NCI-H2196 treated with DMSO at 0.1 percent for 48 hours (cell line): Measurements from ENCODE around the gene BMPR1A.

Experiments used
- DNase-seq: peaks from one replicate; lab custom pipeline; 2025; ENCODE audit not compliant: unreplicated experiment; lab: John Stamatoyannopoulos, UW

Gene BMPR1A

GRCh38 chr10:86759073-86759672 lies 2.8 kb downstream of the BMPR1A start:
- no peak for DNase-seq

DNA sequence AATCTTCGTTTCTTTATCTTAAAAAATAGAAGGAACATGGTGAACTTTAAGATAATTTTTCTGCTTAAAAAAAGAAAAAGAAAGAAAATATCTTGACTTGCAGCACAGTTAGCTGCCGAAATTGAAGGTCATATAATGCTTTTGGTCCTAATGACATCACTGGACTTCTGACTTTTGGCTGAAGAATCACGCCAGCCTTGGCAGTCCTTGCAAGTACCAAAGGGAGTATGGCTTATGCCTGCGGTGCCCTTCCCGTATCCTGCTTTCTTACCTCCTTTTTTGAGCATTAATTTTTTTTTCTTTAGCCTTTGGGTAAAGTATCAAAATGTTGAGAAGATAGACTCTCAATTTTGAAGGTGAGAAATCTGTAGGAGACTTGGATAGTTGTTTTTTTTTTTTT lies 7.0 kb downstream of the BMPR1A start:
- no peak for DNase-seq

- no peak for DNase-seq
Measured at GRCh38 chr10:86765548-86765947, 9.1 kb downstream of the BMPR1A start.

DNA sequence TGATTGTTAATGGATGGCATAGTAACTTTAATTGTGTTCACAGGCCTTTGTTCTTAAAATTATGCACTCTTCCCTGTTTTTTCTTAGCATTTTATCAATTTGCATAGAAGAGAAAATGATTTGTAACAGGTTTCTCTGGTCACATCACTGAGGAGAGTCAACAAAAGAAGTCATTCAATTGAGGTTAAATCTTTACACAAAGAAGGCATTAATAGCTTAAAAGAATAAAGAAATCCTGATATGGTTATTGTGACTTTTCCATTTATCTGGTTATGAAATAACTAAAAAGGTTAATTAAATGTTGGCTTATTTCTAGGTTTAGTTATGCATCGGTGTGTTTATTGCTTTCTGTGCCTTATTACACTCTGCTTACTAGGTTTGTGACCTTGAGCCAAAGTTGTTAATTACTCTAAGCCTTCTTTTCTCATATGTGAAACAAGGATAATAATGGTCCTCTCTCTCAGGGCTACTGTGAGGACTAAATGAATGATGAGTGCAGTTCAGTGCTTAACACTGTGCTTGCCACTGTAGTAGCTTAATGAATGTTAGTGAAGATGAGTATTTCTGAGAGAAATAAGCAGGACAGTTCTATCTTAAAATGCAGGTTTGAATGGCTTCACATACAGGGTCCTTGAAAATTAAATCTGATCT lies 12.1 kb downstream of the BMPR1A start:
- DNase-seq, result no peak

GRCh38 chr10:86769991-86770390 lies 13.6 kb downstream of the BMPR1A start:
- DNase-seq, result no peak

- DNase-seq, result no peak
Measured at GRCh38 chr10:86770412-86770960, 14.1 kb downstream of the BMPR1A start.

DNA sequence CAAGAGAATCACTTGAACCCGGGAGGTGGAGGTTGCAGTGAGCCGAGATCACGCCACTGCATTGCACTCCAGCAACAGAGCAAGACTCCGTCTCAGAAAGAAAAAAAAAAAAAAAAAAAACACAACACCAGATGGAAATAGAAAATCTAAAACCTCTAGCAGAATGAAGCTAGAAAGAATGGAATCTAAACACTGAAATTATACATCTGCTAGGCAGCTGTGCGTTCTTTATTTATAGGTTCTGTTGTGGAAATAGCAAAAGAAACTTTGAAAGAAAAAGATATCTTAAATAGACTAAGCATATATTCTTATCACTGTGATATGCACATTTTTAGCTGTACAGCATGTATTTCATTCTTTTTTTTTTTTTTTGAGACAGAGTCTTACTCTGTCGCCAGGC lies 17.1 kb downstream of the BMPR1A start:
- DNase-seq, result no peak

GRCh38 chr10:86775056-86775869 lies 18.8 kb downstream of the BMPR1A start:
- DNase-seq, result no peak

DNA sequence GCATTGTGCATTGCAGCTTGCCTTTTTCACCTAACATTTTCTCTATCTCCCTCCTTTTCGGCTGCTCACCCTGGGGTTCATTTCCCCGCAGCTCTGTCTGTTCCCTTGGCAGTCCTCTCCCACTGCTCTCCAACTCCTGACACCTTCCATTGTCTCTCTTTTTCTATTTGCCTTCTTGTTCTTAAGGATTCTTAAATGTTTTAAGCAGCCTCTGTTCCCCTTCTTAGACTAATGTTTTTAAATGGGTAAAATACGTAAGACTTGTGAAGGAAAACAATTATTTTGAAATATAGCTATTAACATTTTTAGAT lies 19.4 kb downstream of the BMPR1A start:
- DNase-seq, result no peak

DNA sequence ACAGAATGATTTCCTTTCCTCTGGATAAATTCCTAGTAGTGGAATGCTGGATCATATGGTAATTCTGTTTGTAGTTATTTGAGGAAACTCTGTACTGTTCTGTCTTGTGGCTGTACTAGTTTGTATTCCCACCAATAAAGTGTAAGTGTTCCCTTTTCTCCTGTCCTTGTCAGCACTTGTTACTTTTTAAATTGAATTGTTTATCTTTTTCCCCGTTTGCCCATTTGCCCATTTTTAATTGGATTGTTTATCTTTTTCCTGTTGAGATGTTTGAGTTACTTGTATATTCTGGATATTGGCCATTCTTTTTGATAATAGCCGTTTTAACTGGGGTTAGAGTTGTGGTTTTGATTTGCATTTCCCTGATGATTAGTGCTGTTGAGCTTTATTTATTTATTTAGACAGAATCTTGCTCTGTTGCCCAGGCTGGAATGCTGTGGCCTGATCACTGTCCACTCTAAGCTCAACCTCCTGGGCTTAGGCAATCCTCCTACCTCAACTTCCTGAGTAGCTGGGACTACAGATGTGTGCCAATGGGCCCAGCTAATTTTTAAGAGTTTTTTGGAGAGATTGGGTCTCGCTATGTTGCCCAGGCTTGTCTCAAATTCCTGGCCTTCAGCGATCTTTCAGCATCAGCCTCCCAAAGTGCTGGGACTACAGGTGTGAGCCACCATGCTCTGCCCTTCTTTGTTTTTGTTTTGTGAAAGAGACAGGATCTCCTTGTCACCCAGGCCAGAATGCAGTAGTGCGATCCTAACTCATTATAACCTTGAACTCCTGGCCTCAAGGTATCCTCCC lies 23.0 kb downstream of the BMPR1A start:
- no peak for DNase-seq

- DNase-seq, result no peak
Measured at GRCh38 chr10:86782701-86783418, 26.4 kb downstream of the BMPR1A start.

- DNase-seq, result no peak
Measured at GRCh38 chr10:86785037-86785436, 28.6 kb downstream of the BMPR1A start.

DNA sequence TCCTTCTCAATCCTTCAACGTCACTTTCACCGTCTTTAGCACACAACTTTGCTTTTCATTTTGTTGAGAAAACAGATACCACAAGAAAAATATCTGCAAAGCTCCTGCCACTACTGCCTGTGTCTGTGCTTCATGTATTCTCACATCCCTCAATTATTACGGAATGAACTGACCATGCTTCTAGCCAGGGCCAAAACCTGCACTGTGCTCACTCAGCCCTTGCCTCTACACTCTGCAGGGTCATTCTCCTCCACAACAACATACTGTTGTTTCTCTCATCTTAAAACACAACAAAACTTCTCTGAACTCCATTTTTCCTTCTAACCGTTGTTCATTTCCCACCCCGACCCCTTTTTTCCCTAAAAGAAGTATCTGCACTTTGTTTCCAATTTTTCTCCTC lies 29.5 kb downstream of the BMPR1A start:
- no peak for DNase-seq

GRCh38 chr10:86786368-86786767 lies 29.9 kb downstream of the BMPR1A start:
- DNase-seq, result no peak

DNA sequence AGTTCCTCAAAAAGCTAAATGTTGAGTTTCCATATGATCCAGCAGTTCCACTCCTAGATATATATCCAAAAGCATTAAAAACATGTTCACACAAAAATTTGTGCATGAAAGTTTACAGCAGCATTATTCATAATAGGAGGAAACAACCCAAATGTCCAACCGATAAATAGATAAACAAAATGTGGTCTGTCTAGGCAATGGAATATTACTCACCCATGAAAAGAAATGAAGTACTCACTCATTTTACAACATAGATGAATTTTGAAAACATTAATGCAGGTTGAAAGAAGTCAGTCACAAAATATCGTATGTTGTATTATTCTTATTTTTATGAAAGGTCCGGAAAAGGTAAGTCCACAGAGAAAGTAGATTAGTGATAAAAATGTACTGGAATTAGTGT lies 34.0 kb downstream of the BMPR1A start:
- DNase-seq, result no peak

DNA sequence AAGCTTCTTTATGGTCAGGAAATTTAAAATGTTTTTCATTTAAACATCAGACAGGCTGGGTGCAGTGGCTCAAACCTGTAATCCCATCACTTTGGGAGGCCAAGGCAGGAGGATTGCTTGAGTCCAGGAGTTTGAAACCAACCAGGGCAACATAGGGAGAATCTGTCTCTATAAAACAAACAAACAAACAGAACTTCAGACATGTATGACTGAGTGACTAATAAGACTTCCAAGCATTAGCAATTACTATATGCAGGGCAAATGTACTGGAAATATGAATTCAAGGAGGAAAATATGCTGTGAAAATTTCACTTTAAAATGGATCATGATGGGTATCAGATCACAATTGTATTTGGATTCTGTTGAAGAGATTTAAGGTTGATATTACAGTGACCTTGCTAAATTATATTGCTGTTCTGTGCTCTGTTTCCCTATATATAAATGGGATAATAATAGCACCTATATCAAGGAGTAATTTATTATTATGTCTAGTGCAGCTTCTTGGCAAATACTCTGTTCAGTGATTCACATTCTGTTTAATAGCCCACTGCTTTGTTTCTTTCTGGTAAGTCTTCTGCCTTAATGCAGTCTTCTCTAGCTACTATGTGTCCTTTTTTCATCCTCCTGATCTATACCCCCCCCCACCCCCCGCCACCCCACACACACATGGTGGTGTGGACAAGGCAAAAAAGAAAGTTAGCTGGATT lies 36.2 kb downstream of the BMPR1A start:
- DNase-seq, result no peak

DNA sequence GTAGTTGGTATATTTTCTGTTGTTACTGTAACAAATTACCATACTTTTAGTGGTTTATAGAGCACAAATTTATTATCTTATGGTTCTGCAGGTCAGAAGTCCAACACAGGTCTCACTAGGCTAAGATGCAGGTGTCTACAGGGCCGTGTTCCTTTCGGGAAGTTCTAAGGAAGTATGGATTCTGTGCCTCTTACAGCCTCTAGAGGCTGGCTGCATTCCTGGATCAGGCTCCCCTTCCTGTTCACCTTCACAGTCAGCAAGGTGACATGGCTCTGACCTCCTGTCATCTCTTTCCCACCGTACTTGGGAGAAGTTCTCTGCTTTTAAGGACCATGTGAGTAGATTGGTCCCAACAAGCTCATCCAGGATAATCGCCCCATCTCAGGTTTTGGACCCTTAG lies 37.3 kb downstream of the BMPR1A start:
- no peak for DNase-seq

- DNase-seq, result no peak
Measured at GRCh38 chr10:86795353-86795752, 38.9 kb downstream of the BMPR1A start.

DNA sequence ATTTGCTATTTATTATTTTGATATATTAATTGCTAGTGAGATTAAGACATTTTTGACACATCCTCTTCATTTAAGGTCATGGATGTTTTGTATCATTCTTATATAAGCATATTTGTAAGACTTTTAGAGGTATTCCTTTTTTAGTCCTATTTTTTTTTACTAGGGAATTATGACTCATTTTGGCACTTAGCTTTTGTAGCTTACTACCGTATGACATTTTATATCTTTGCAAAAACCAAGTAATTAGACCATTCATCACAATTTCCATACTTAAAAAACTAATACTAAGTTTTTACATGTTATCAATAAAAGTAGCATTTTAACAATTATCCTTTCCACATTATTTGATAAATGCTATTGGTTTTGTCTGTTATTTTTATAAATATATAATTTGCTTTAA lies 41.6 kb downstream of the BMPR1A start:
- DNase-seq, result no peak

- DNase-seq, result no peak
Measured at GRCh38 chr10:86798611-86799010, 42.2 kb downstream of the BMPR1A start.
